ENCODE measurements around the gene LRRN2.
"Not testable (repeated sequence)": the region's sequence is repeated elsewhere in the genome, so short reads cannot be mapped to it uniquely, and the experiment has no call there.

The LRRN2 gene

DNA sequence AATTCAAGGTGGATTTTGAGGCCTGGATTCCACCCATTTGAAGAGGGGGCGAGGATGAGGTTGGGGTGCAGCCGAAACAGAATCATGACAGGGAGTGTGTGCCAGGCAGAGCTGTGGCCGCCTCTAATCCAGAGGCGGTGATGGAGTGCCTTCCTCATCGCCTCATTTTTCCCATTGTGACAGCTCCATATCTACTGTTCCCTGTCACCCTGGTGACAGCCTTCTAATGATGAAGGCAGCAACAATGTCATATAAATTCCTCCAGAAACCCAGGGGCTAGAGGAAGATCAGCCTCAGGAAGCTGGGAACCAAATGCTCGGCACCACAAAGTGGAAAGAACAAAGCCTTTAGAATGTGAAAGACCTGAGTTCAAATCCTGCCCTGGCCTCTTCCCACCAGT is 42.0 kb downstream of the LRRN2 start:
- no peak overlapping the region for H3K27ac ChIP-seq
- no peak for TF ChIP-seq Cebpa-rat (IDR thresholded peaks at IDR 0.05)
- no peaks in the 10 kb centered on the region for H3K27me3 ChIP-seq
- peaks cover 100% of the 10 kb centered on the region for H4K20me1 ChIP-seq
- no peak overlapping the region for H3K4me2 ChIP-seq
- H3K9me3 ChIP-seq = peaks cover 5% of the 10 kb centered on the region; the same call in 1 of the 2 replicates
- peaks cover 25% of the 10 kb centered on the region for H3K4me1 ChIP-seq
- H3K36me3 ChIP-seq = peaks cover 51% of the 10 kb centered on the region
- no peak overlapping the region for H3K9ac ChIP-seq
- no peak overlapping the region for H3K4me3 ChIP-seq

DNA sequence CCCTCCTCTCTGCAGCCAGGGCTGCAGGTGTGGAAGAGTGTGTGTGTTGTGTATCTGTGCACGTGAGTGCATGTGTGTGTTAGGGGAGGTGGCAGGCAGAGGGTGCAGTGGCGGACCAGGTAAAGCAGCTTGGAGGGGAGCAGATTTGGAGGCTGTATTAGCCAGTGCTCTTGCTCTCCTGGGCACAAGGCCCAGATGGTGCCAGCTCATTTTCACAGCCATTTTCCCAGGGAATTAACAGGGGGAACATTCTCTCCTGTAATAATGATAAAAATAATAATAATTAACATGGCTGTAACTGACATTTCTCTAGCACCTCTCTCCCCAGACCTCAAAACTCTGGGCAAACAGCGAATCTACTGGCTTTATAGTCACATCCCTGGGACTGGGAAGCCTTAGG is 43.6 kb downstream of the LRRN2 start:
- TF ChIP-seq Cebpa-rat (IDR thresholded peaks at IDR 0.05) = no peak
- Histone ChIP-seq H3K27ac (no peak overlapping the region), H3K4me3 (no peak overlapping the region), H3K9ac (no peak overlapping the region), H3K36me3 (peaks cover 46% of the 10 kb centered on the region), H3K4me1 (peaks cover 30% of the 10 kb centered on the region), H4K20me1 (peaks cover 98% of the 10 kb centered on the region), H3K9me3 (peaks cover 5% of the 10 kb centered on the region; the same call in 1 of the 2 replicates), H3K4me2 (no peak overlapping the region), H3K27me3 (no peaks in the 10 kb centered on the region)

DNA sequence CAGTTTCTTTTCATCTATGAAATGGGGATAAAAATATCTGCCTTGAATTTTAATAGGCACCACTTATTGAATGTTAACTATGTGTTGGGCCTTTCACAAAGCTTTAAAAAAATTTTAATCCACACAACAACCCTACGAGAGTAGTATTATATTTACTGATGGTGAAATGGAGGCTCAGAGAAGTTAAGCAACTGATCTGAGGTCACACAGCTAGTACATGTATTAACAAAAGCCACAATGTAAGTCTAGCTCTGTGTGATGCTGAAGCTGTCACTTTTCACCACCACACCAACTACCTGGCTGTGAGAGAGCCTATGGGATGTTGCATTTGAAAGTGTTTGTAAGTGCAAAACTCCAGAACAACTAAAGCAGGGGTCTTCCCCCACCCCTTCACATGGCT is 44.1 kb downstream of the LRRN2 start:
- H3K4me2 ChIP-seq = no peak overlapping the region
- no peak overlapping the region for H3K9ac ChIP-seq
- no peaks in the 10 kb centered on the region for H3K27me3 ChIP-seq
- peaks cover 30% of the 10 kb centered on the region for H3K4me1 ChIP-seq
- H3K4me3 ChIP-seq = no peak overlapping the region
- no peak for TF ChIP-seq Cebpa-rat (IDR thresholded peaks at IDR 0.05)
- peaks cover 46% of the 10 kb centered on the region for H3K36me3 ChIP-seq
- no peak overlapping the region for H3K27ac ChIP-seq
- peaks cover 5% of the 10 kb centered on the region; the same call in 1 of the 2 replicates for H3K9me3 ChIP-seq
- H4K20me1 ChIP-seq = peaks cover 98% of the 10 kb centered on the region

DNA sequence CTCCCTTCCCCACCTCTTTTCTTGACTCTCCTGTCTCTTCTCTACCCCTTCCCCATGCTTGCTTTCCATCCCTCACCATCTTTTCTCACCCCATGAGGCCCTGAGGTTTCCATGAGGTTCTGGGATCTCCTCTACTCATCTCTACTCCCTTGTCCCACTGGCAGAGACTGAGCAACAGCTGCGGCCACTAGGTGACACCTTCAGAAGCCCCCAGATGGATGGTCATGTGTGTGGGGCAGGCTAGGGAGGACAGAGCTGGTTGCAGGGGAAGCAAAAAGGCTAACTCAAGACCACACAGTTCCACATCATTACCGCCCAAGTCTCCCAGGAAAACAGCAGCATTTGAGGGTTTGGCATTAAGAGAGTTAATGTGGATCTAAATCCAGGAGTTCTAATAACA is 45.0 kb downstream of the LRRN2 start:
- Histone ChIP-seq H3K27me3 (no peaks in the 10 kb centered on the region), H3K36me3 (peaks cover 38% of the 10 kb centered on the region), H3K9me3 (peaks cover 5% of the 10 kb centered on the region; the same call in 1 of the 2 replicates), H3K27ac (no peak overlapping the region), H4K20me1 (peaks cover 98% of the 10 kb centered on the region), H3K4me1 (peaks cover 25% of the 10 kb centered on the region), H3K9ac (no peak overlapping the region), H3K4me2 (no peak overlapping the region), H3K4me3 (no peak overlapping the region)
- TF ChIP-seq Cebpa-rat (IDR thresholded peaks at IDR 0.05) = no peak

DNA sequence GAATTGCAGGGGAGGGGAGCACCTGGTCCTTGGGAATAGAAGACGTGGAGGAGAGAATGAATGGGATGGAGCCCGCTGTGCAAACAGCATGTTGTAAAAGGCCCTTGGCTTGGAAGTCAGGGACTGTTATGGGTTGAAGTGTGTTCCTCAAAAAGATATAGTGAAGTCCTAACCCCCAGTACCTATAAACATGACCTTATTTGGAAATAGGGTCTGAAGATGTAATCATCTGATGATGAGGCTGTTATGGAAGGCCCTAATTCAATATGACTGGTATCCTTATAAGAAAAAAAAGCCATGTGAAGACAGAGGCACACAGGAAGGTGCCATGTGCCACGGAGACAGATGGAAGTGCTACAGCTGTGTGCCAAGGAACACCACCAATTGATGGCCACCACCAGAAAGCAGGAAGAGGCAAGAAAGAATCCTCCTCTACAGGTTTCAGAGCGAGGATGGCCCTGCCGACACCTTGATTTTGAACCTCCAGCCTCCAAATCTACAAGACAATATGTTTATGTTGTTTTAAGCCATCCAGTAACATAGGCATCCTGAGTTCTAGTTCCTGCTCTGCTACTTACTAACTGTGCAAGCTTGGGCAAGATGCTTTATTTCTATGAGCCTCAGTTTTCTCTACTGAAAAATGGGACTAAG is 51.2 kb downstream of the LRRN2 start:
- peaks cover 13% of the 10 kb centered on the region for H3K4me1 ChIP-seq
- no peak overlapping the region for H3K9ac ChIP-seq
- H4K20me1 ChIP-seq = peaks cover 63% of the 10 kb centered on the region
- H3K27ac ChIP-seq = no peak overlapping the region
- peaks cover 37% of the 10 kb centered on the region for H3K36me3 ChIP-seq
- peaks cover 14% of the 10 kb centered on the region for H3K9me3 ChIP-seq
- no peaks in the 10 kb centered on the region for H3K27me3 ChIP-seq
- TF ChIP-seq Cebpa-rat (IDR thresholded peaks at IDR 0.05) = no peak
- no peak overlapping the region for H3K4me2 ChIP-seq
- H3K4me3 ChIP-seq = no peak overlapping the region

DNA sequence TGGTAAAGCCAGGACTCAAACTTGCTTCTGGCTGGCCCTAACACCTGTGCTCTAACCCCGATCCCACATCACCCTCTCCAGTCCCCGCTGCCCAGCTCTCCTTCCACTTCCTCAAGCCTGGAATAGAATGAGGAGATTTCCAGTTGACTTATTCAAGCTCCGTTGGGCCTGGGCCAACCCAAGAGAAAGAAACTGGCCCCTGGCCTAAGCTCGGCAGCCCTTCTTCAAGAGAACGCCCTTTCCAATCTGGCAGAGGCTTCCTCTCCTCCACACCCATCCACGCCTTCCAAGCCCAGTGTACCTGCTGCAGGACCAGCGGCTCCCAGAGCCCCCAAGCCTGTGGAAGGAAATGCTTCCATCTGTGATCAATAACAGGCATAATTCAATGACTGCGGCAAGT is 51.9 kb downstream of the LRRN2 start:
- no peak for TF ChIP-seq Cebpa-rat (IDR thresholded peaks at IDR 0.05)
- no peaks in the 10 kb centered on the region for H3K27me3 ChIP-seq
- H3K9me3 ChIP-seq = peaks cover 19% of the 10 kb centered on the region
- H3K9ac ChIP-seq = no peak overlapping the region
- H3K4me2 ChIP-seq = no peak overlapping the region
- peaks cover 7% of the 10 kb centered on the region for H3K4me1 ChIP-seq
- peaks cover 61% of the 10 kb centered on the region for H4K20me1 ChIP-seq
- H3K27ac ChIP-seq = no peak overlapping the region
- H3K4me3 ChIP-seq = no peak overlapping the region
- peaks cover 44% of the 10 kb centered on the region for H3K36me3 ChIP-seq

DNA sequence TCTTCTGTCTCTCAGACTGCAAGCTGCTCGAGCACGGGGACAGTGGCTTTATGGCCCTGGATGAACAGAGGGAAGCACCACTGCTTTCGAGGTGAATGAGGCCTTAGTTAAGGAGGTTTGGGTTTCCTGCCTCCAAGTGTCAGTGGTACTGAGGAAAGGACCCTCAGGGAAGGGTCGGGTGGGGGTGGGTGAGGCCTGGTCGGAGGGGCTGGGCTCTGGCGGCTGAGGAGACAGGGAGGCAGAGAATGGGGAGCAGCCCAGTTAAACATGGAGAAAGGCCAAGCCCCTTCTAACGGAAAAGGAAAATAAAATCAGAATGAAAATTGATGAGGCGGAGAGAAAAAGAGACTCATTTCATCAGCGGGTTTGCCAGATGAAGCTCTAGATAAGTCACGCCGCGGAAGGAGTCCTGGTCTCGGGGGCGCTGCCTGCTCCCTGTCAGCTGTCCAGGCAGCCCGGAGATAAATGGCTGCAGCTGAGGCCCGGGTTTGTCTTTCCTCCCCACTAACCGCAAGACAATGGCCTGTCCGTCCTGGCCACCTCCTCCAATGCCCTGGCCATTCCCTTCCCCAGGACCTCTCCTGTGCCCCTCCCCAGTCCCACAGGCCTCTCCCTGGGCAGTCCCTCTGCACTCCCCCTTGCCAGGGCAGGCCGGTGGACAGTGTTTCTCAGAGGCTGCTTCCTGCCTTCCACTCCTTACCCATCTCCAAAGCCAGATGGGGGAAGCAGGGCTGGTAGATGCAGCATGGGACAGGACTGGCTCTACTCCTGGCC is 55.2 kb downstream of the LRRN2 start:
- Histone ChIP-seq H4K20me1 (peaks cover 62% of the 10 kb centered on the region), H3K4me2 (no peak overlapping the region), H3K9me3 (peaks cover 19% of the 10 kb centered on the region), H3K9ac (no peak overlapping the region), H3K4me3 (no peak overlapping the region), H3K4me1 (peaks cover 24% of the 10 kb centered on the region), H3K27me3 (no peaks in the 10 kb centered on the region), H3K27ac (no peak overlapping the region), H3K36me3 (peaks cover 61% of the 10 kb centered on the region)
- no peak for TF ChIP-seq Cebpa-rat (IDR thresholded peaks at IDR 0.05)

DNA sequence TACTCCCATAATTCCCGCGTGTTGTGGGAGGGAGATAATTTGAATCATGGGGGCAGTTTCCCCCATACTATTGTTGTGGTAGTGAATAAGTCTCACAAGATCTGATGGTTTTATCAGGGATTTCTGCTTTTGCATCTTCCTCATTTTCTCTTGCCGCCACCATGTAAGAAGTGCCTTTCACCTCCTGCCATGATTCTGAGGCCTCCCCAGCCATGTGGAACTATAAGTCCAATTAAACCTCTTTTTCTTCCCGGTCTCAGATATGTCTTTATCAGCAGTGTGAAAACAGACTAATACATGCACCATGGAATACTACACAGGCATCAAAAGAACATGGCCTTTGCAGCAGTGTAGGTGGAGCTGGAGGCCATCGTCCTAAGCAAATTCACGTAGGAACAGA is 56.1 kb downstream of the LRRN2 start:
- H3K9me3 ChIP-seq = peaks cover 19% of the 10 kb centered on the region
- H3K27ac ChIP-seq, H3K4me3 ChIP-seq, H3K9ac ChIP-seq, H3K27me3 ChIP-seq, H3K4me2 ChIP-seq: not testable (repeated sequence)
- peaks cover 32% of the 10 kb centered on the region for H3K4me1 ChIP-seq
- H4K20me1 ChIP-seq = peaks cover 61% of the 10 kb centered on the region
- H3K36me3 ChIP-seq = peaks cover 57% of the 10 kb centered on the region

DNA sequence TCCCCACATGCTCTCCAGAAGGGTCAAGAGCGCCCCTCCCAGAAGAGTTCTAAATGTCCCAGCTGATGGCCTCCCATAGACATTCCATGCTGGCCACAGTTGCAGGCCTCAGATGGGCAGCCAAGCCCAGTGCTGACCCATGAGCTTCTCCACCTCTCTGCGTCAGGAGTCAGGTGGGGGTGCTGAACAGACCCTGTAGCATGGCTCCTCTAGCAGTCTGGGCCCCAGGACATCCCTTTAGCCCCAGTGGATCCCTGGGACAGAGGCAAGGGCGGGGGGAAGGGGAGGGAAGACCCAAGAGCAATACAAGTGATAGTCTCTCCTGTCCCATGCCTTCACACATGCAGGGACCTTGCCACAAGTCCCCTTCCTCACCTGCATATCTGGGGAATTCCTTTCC is 56.7 kb downstream of the LRRN2 start:
- Histone ChIP-seq H3K27ac (no peak overlapping the region), H3K36me3 (peaks cover 56% of the 10 kb centered on the region), H3K4me2 (no peak overlapping the region), H3K27me3 (no peaks in the 10 kb centered on the region), H3K4me1 (peaks cover 38% of the 10 kb centered on the region), H3K4me3 (no peak overlapping the region), H4K20me1 (peaks cover 61% of the 10 kb centered on the region), H3K9me3 (peaks cover 19% of the 10 kb centered on the region), H3K9ac (no peak overlapping the region)
- no peak for TF ChIP-seq Cebpa-rat (IDR thresholded peaks at IDR 0.05)

DNA sequence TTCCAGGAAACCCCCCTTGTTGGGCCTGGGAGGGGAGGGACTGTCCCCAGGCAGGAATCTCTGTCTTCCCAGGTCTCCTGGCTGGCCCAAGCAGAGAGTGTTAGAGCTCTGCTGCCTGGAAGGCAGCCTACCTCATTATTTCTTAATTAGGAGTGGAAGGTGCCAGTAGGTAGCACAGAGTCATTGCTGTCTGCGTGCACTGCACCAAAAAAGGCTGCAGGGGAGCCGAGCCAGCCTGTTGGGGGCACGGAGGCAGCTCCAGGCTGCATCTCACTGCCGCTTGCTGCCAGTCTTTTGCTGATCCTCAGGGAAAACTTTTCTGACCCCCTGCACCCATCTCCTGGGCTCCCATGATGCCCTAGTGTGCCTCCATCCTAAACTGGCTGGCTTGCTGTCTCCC is 58.1 kb downstream of the LRRN2 start:
- TF ChIP-seq Cebpa-rat (IDR thresholded peaks at IDR 0.05) = no peak
- H3K4me2 ChIP-seq = no peak overlapping the region
- no peaks in the 10 kb centered on the region for H3K27me3 ChIP-seq

More for the DNA sequence above, 58.1 kb downstream of the LRRN2 start:
- Histone ChIP-seq H3K9ac (no peak overlapping the region), H3K4me3 (no peak overlapping the region), H3K9me3 (peaks cover 19% of the 10 kb centered on the region), H4K20me1 (peaks cover 66% of the 10 kb centered on the region), H3K36me3 (peaks cover 50% of the 10 kb centered on the region), H3K27ac (no peak overlapping the region), H3K4me1 (peaks cover 52% of the 10 kb centered on the region)

All from BLaER1 (cell line).